Stomach (tissue), 9 donors: ENCODE data around the gene RAD9A. TPM values are rescaled to one million over a fixed set of nuclear protein-coding genes. Genes with fewer than 3 reads are reported as not detected.

Experiments used
- DNase-seq, 2 donors: peaks; one replicate each; pipeline versions ENCODE4 v3.0.0 to v3.0.0-alpha.2; 2013 to 2019
- H3K27ac ChIP-seq, 5 donors: fragments of 200-600 bp in 4 of 5; sonication (generic) in 4 of 5; one replicate each; pipeline ENCODE4 v1.5.1; 2013 to 2019; ENCODE audit warnings: mild to moderate bottlenecking in 1 of 5, moderate library complexity in 1 of 5
- H3K27me3 ChIP-seq, 3 donors: fragments of 200-600 bp; sonication (generic); one replicate each; pipeline ENCODE4 v1.5.1; 2017 to 2019; ENCODE audit warnings: mixed run types in 1 of 3
- H3K36me3 ChIP-seq, 4 donors: fragments of 200-600 bp; sonication (generic); 1 replicate in 3 of 4; 2 replicates in 1 of 4; pipeline ENCODE4 v1.5.1; 2016 to 2019
- H3K4me1 ChIP-seq, 4 donors: fragments of 200-600 bp; sonication (generic); one replicate each; pipeline ENCODE4 v1.5.1; 2016 to 2019
- H3K4me3 ChIP-seq, 4 donors: fragments of 200-600 bp; sonication (generic) in 3 of 4; one replicate each; pipeline ENCODE4 v1.5.1; 2016 to 2019; ENCODE audit warnings: mild to moderate bottlenecking in 1 of 4
- H3K9me3 ChIP-seq, 4 donors: fragments of 200-600 bp; sonication (generic); one replicate each; pipeline ENCODE4 v1.5.1; 2016 to 2019
- EP300 ChIP-seq: sonication (generic); formaldehyde crosslinking; IDR thresholded peaks from one replicate; pipeline ENCODE4 v1.6.1; 2017; ENCODE audit warnings: antibody characterized with exemption
- POLR2A ChIP-seq, 4 donors: fragments of 450-650 bp; IDR thresholded peaks; one replicate each; pipeline ENCODE4 v1.6.1; 2016; ENCODE audit warnings: antibody characterized with exemption in 4 of 4, control low read depth in 2 of 4, mild to moderate bottlenecking in 1 of 4, moderate library complexity in 1 of 4
- POLR2AphosphoS5 ChIP-seq, 3 donors: sonication (generic); formaldehyde crosslinking; IDR thresholded peaks; one replicate each; pipeline ENCODE4 v1.6.1; 2016; ENCODE audit warnings: antibody characterized with exemption in 3 of 3
- WGBS, 5 donors: extraction: QIAGEN DNeasy Blood & Tissue Kit in 3 of 5; methylation state at CpG; one replicate each; pipeline versions ENCODE4 v1.1.5 to v1.1.7; 2013 to 2018; 5-methylcytosine and 5-hydroxymethylcytosine counted together
- intact Hi-C: fragments of 100-400 bp; cut with DNase I; formaldehyde crosslinking; loops from one replicate; pipeline ENCODE4 v1.15.1; 2023; ENCODE audit warnings: low total_unique reads
- polyA plus RNA-seq, 3 donors: library from polyadenylated mRNA; stranded (reverse); fragments of 200-250 nt; gene quantifications; one replicate each; pipeline ENCODE4 v1.2.3, GENCODE V29; 2013
- total RNA-seq, 5 donors: library from RNA; depleted of rRNA; stranded (reverse); fragments of >200 nt; gene quantifications; one replicate each; pipeline versions ENCODE4 v1.1.0 to v1.2.3, GENCODE V29; 2014 to 2016
- TF ChIP-seq, protein P1 (sequence below), 7 experiments: fragments of 450-650 bp in 4 of 7; fragments of 200-600 bp in 3 of 7; sonication (generic) in 3 of 7; IDR thresholded peaks; one replicate each; pipeline ENCODE4 v1.5.1; 2016 to 2019; ENCODE audit warnings: antibody characterized with exemption in 7 of 7, control low read depth in 2 of 7, mild to moderate bottlenecking in 1 of 7
- donor health status: healthy with polysubstance abuse.
- donor health status: Bipolar disorder and iron deficiency.
- donor health status: healthy.

RAD9A gene
- total and polyA plus RNA-seq, 8 donors = 7.0 to 88.9 (median 28.7) TPM

DNA sequence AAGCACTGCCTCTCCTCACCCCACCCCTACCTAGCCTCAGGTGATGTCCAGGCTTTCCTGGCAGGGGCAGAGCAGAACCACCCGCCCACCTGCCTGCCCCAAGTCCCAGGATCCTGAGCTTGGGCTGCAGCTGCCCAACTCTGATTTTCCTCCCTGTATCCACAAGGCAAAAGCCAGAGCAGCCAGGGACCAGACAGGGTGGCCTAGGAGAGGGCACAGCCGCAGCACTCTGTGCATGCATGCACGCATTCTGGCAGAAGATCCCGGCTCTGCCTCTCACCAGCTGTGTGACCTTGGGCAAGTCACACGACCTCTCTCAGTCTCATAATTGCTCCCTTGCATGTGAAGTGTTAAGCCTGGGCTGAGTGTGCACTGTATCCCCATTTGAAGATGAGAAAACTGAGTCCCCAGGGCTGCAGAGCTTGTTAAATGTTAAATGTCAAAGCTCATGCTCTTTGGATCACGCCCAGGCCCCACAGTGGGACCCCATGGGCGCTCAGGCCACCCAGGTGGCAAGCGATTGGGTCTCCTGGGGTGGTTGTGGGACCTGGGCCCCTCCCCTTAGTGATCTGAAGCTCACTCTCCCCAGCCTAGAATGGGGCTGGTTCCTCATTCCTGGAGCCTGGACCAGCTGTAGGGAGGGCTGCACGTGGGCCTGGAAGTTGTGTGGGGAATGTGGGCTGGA, 20.9 kb downstream of the RAD9A start:
- peaks cover 0 to 74% (median 0%) of the 10 kb centered on the region in 3 donors for H3K27me3 ChIP-seq
- no peak for TF ChIP-seq POLR2A (IDR thresholded peaks at IDR 0.05)
- TF ChIP-seq, protein P1, sequence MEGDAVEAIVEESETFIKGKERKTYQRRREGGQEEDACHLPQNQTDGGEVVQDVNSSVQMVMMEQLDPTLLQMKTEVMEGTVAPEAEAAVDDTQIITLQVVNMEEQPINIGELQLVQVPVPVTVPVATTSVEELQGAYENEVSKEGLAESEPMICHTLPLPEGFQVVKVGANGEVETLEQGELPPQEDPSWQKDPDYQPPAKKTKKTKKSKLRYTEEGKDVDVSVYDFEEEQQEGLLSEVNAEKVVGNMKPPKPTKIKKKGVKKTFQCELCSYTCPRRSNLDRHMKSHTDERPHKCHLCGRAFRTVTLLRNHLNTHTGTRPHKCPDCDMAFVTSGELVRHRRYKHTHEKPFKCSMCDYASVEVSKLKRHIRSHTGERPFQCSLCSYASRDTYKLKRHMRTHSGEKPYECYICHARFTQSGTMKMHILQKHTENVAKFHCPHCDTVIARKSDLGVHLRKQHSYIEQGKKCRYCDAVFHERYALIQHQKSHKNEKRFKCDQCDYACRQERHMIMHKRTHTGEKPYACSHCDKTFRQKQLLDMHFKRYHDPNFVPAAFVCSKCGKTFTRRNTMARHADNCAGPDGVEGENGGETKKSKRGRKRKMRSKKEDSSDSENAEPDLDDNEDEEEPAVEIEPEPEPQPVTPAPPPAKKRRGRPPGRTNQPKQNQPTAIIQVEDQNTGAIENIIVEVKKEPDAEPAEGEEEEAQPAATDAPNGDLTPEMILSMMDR (IDR thresholded peaks at IDR 0.05) = no peak
- no peak for TF ChIP-seq EP300
- no peak for TF ChIP-seq POLR2AphosphoS5 (IDR thresholded peaks at IDR 0.05)
- no peaks in the 10 kb centered on the region for H3K9me3 ChIP-seq
- H3K27ac ChIP-seq = no peak overlapping the region
- intact Hi-C loops = no loop called here
- DNase-seq = no peak
- H3K4me3 ChIP-seq = no peak overlapping the region
- peaks cover 29 to 69% (median 55%) of the 10 kb centered on the region in 4 donors for H3K4me1 ChIP-seq
- 57 to 74% (median 70%) methylated on average over 2 to 9 of the region's 9 CpGs for WGBS, 5 donors
- H3K36me3 ChIP-seq = no peaks in the 10 kb centered on the region

DNA sequence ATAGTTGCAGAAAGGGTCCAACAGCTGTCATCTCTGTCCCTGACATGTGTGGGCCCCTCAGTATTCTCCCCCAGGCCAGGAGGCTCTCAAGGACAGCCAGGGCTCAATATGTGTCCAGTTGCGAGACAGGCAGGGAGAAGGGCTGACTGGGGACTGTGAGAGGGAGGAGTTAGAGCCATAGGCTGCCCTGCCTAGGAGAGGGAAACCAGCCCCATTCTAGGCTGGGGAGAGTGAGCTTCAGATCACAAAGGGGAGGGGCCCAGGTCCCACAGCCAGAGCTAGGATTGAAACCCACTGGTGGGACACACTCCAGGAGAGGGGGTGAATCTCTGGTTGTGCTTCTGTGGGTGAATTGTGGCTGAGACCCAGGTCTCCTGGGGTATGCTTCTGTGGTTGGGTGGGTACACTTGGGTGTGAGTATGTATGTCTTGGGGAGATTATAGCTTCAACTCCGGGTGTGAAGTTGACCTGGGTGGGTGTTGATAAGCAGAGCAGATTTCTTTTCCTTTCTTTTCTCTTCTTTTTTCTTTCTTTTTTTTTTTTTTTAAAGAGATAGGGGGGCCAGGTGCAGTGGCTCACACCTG, 21.6 kb downstream of the RAD9A start:
- H3K36me3 ChIP-seq = no peaks in the 10 kb centered on the region
- no peak overlapping the region for H3K4me3 ChIP-seq
- peaks cover 0 to 66% (median 0%) of the 10 kb centered on the region in 3 donors for H3K27me3 ChIP-seq
- WGBS, 5 donors = 33 to 58% (median 53%) methylated on average over 2 of the region's 2 CpGs
- TF ChIP-seq EP300 (no peak), POLR2A (IDR thresholded peaks at IDR 0.05) (no peak), POLR2AphosphoS5 (IDR thresholded peaks at IDR 0.05) (no peak)
- TF ChIP-seq, protein P1 (IDR thresholded peaks at IDR 0.05) = no peak
- intact Hi-C loops = no loop called here
- H3K9me3 ChIP-seq = no peaks in the 10 kb centered on the region
- no peak overlapping the region for H3K27ac ChIP-seq
- no peak for DNase-seq
- peaks cover 34 to 69% (median 63%) of the 10 kb centered on the region in 4 donors for H3K4me1 ChIP-seq

DNA sequence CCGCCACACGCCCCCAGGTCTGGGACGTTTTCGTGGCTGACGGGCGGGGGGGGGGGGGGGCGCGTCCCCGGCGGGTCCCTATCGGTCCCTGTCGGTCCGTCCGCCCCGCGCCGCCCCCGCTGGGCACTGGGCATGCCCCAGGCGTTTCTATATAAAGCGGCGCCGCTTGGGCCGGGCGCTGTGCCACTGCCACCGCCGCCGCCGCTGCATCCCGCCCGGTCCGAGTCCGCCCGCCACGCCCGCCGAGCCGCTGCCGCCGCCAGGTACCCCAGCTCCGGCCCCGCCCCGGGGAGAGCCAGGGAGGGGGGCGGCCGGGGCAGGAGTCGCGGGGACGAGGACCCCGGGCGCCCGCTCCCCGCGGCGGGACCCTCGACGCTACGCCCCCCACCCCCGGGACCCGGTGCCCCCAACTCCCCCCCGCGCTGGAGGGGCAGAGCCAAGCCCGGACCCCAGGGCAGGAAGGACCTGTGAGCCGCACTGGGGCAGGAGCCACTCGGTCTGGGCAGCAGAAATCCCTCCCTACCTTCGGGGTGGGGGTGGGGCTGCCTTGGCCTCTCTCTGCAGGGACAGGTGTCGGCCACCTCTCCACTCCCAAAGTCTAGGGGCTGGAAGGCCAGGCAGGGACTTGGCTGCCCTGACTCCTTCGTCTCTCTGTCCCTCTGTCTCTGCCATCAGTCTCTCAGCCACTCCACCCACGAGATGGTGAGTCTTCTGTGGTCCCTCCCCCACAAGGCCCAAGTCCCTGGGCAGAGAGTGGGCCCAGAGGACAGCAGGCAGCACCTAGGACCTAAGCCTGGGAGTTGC, 23.9 kb downstream of the RAD9A start, which contains the start of gene CARNS1:
Gene CARNS1, plus strand, starts transcription at position 178 of the 804 bp plus-strand sequence. Its CDS starts 522 bp downstream, at position 700.
- no peaks in the 10 kb centered on the region for H3K36me3 ChIP-seq
- no peaks in the 10 kb centered on the region for H3K9me3 ChIP-seq
- TF ChIP-seq EP300 = no peak
- no peak for TF ChIP-seq POLR2AphosphoS5 (IDR thresholded peaks at IDR 0.05)
- no peak for TF ChIP-seq POLR2A (IDR thresholded peaks at IDR 0.05)
- TF ChIP-seq, protein P1 (IDR thresholded peaks at IDR 0.05) = no peak
- peak within 1 kb of the TSS; percentile 14 to 86 (median 73) for H3K27ac ChIP-seq
- 3 to 10% (median 5%) methylated on average over 6 to 67 of the region's 67 CpGs for WGBS, 5 donors
- peaks cover 55 to 73% (median 67%) of the 10 kb centered on the region in 4 donors for H3K4me1 ChIP-seq
- peak in 1 of 2 donors; percentile 72 for DNase-seq
- intact Hi-C loops = no loop called here
- H3K4me3 ChIP-seq = peak within 1 kb of the TSS; percentile 42 to 47 (median 44)
- peaks cover 0 to 43% (median 0%) of the 10 kb centered on the region in 3 donors for H3K27me3 ChIP-seq
